Neural crest cell (in vitro differentiated cells): ENCODE measurements around the gene GAK. TPM values are rescaled to one million over a fixed set of nuclear protein-coding genes. Genes with fewer than 3 reads are reported as not detected.

Source experiments
- DNase-seq: peaks from one replicate; pipeline ENCODE4 v3.0.0; 2021; ENCODE audit warnings: low read depth, mixed read lengths, low spot score
- H3K27ac Mint-ChIP-seq: one replicate; pipeline ENCODE4 v1.8.0; 2021; ENCODE audit warnings: mild to moderate bottlenecking, mixed read lengths; ENCODE audit not compliant: unreplicated experiment
- H3K27me3 Mint-ChIP-seq: 2 replicates; pipeline ENCODE4 v1.8.0; 2021; ENCODE audit warnings: low read depth, mild to moderate bottlenecking, mixed read lengths
- H3K36me3 Mint-ChIP-seq: 2 replicates; pipeline ENCODE4 v1.8.0; 2021; ENCODE audit warnings: low read depth, mild to moderate bottlenecking, mixed read lengths
- H3K4me1 Mint-ChIP-seq: 2 replicates; pipeline ENCODE4 v1.8.0; 2021; ENCODE audit warnings: mixed read lengths
- H3K4me3 Mint-ChIP-seq: one replicate; pipeline ENCODE4 v1.8.0; 2021; ENCODE audit warnings: mild to moderate bottlenecking, mixed read lengths
- H3K9me3 Mint-ChIP-seq: 2 replicates; pipeline ENCODE4 v1.8.0; 2021; ENCODE audit warnings: mixed read lengths
- CTCF ChIP-seq: fragments of 200-600 bp; sonication (generic); conservative IDR thresholded peaks from 2 replicates; pipeline ENCODE4 v1.5.0; 2021; ENCODE audit warnings: antibody characterized with exemption, mild to moderate bottlenecking
- total RNA-seq: library from RNA; stranded (reverse); gene quantifications from 2 replicates; pipeline ENCODE4 v1.2.1, GENCODE V29; 2021

The GAK gene
- total RNA-seq, 1 donor from 2014 or later: 87.7 TPM

- H3K9me3 Mint-ChIP-seq: peaks cover 5% of the 10 kb centered on the region
- no peak for TF ChIP-seq CTCF
Measured at GRCh38 chr4:884896-885295, 47.2 kb downstream of the GAK start.

DNA sequence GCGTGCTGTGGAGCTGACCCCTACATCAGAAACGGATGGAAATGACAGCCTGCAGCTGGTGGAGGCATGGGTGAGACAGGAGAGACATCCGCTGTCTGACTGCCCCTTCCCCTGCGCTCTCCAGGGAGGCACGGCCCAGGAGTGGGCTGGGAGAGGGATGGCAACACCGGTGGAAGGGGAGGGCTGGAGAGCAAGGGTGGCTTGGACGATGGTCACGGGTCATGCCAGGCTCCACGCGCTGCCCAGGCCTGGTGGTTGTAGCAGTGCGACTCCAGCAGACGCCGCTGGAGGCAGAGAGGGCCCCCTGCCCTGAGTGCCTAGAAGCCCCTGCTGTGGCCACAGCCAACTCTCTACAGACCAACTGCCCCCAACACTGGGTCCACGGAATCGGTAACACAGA is 47.9 kb downstream of the GAK start:
- H3K36me3 Mint-ChIP-seq: peaks cover 18% of the 10 kb centered on the region
- H3K27me3 Mint-ChIP-seq: no peaks in the 10 kb centered on the region
- no peak overlapping the region for H3K27ac Mint-ChIP-seq
- H3K4me3 Mint-ChIP-seq: no peak overlapping the region
- peaks cover 5% of the 10 kb centered on the region for H3K9me3 Mint-ChIP-seq
- DNase-seq: no peak
- TF ChIP-seq CTCF: no peak
- H3K4me1 Mint-ChIP-seq: no peaks in the 10 kb centered on the region

More at GRCh38 chr4:884896-885295, 47.2 kb downstream of the GAK start:
- no peak overlapping the region for H3K27ac Mint-ChIP-seq
- H3K36me3 Mint-ChIP-seq: peaks cover 14% of the 10 kb centered on the region
- H3K4me1 Mint-ChIP-seq: no peaks in the 10 kb centered on the region
- no peak for DNase-seq
- no peak overlapping the region for H3K4me3 Mint-ChIP-seq
- H3K27me3 Mint-ChIP-seq: no peaks in the 10 kb centered on the region

GRCh38 chr4:883377-884095 is 48.6 kb downstream of the GAK start:
- Mint-ChIP-seq H3K4me1 (no peaks in the 10 kb centered on the region), H3K36me3 (peaks cover 18% of the 10 kb centered on the region), H3K9me3 (peaks cover 5% of the 10 kb centered on the region), H3K27me3 (no peaks in the 10 kb centered on the region), H3K4me3 (no peak overlapping the region), H3K27ac (no peak overlapping the region)
- DNase-seq: no peak
- no peak for TF ChIP-seq CTCF

- peak overlapping the region; percentile 27 for H3K27ac Mint-ChIP-seq
- H3K36me3 Mint-ChIP-seq: peaks cover 14% of the 10 kb centered on the region
- no peak for TF ChIP-seq CTCF
- no peaks in the 10 kb centered on the region for H3K27me3 Mint-ChIP-seq
- no peak overlapping the region for H3K4me3 Mint-ChIP-seq
- peaks cover 3% of the 10 kb centered on the region for H3K9me3 Mint-ChIP-seq
- no peak for DNase-seq
- no peaks in the 10 kb centered on the region for H3K4me1 Mint-ChIP-seq
Measured at GRCh38 chr4:882646-883045, 49.5 kb downstream of the GAK start.

DNA sequence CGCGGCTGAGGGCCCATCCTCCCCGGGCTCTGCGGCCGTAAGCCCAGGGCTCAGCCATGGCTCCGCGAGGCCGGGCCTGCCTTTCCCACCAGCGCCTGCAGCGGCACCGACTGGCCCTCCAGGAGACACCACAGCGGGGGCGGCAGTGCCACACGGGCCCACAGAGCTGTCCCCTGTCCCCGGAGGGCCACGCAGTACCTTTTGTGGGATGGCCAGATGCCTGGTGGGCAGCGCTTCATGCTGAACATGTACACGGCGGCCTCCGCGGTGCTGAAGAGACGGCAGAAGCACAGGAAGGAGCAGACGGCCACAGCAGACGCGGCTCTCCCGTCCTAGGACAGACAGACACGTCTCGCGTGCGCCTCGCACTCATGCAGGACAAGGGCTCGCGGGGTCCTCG is 50.4 kb downstream of the GAK start:
- Mint-ChIP-seq H3K4me3 (no peak overlapping the region), H3K27ac (no peak overlapping the region), H3K4me1 (no peaks in the 10 kb centered on the region), H3K36me3 (peaks cover 5% of the 10 kb centered on the region), H3K9me3 (no peaks in the 10 kb centered on the region), H3K27me3 (no peaks in the 10 kb centered on the region)
- TF ChIP-seq CTCF: no peak
- no peak for DNase-seq
